Spleen (tissue), 11 donors: ENCODE data around the gene LARP4B. TPM values are rescaled to one million over a fixed set of nuclear protein-coding genes. Genes with fewer than 3 reads are reported as not detected.

ENCODE experiments used
- DNase-seq: peaks from one replicate; pipeline ENCODE4 v3.0.0-alpha.2; 2020
- H3K27ac ChIP-seq, 8 donors: fragments of 200-600 bp; sonication (generic) in 7 of 8; 1 replicate in 4 of 8; 2 replicates in 4 of 8; pipeline versions ENCODE4 v1.5.0 to v1.8.0; 2016 to 2021; ENCODE audit warnings: inconsistent platforms in 4 of 8, mild to moderate bottlenecking in 4 of 8, moderate library complexity in 1 of 8
- H3K27me3 ChIP-seq, 7 donors: fragments of 200-600 bp; sonication (generic) in 6 of 7; replicated peaks in 1 of 7; 1 replicate in 4 of 7; 2 replicates in 3 of 7; pipeline versions ENCODE4 v1.5.0 to v1.8.0; 2016 to 2021; ENCODE audit warnings: inconsistent platforms in 3 of 7, mild to moderate bottlenecking in 1 of 7
- H3K36me3 ChIP-seq, 6 donors: fragments of 200-600 bp; sonication (generic) in 5 of 6; 1 replicate in 4 of 6; 2 replicates in 2 of 6; pipeline versions ENCODE4 v1.5.0 to v1.8.0; 2016 to 2021; ENCODE audit warnings: inconsistent platforms in 2 of 6
- H3K4me1 ChIP-seq, 6 donors: fragments of 200-600 bp; sonication (generic) in 5 of 6; 1 replicate in 3 of 6; 2 replicates in 3 of 6; pipeline versions ENCODE4 v1.5.0 to v1.8.0; 2016 to 2021; ENCODE audit warnings: inconsistent platforms in 3 of 6
- H3K4me3 ChIP-seq, 8 donors: fragments of 200-600 bp; sonication (generic) in 7 of 8; 1 replicate in 4 of 8; 2 replicates in 4 of 8; pipeline versions ENCODE4 v1.5.0 to v1.8.0; 2016 to 2021; ENCODE audit warnings: inconsistent platforms in 4 of 8, mild to moderate bottlenecking in 4 of 8, moderate library complexity in 2 of 8
- H3K9me3 ChIP-seq, 8 donors: fragments of 200-600 bp; sonication (generic) in 7 of 8; 1 replicate in 4 of 8; 2 replicates in 4 of 8; pipeline versions ENCODE4 v1.5.0 to v1.8.0; 2016 to 2021; ENCODE audit warnings: inconsistent platforms in 4 of 8
- CTCF ChIP-seq, 11 experiments: fragments of 200-600 bp in 7 of 11; fragments of 450-650 bp in 4 of 11; sonication (generic) in 4 of 11; IDR thresholded peaks in 8 of 11; conservative IDR thresholded peaks in 3 of 11; 1 replicate in 7 of 11; 2 replicates in 4 of 11; pipeline versions ENCODE4 v1.4.0 to v1.8.0; 2016 to 2021; ENCODE audit warnings: antibody characterized with exemption in 11 of 11, inconsistent platforms in 4 of 11, mild to moderate bottlenecking in 1 of 11
- POLR2A ChIP-seq, 3 donors: fragments of 450-650 bp; IDR thresholded peaks; one replicate each; pipeline ENCODE4 v1.5.1; 2017; ENCODE audit warnings: antibody characterized with exemption in 3 of 3, mild to moderate bottlenecking in 1 of 3
- POLR2AphosphoS5 ChIP-seq, 3 donors: sonication (generic); formaldehyde crosslinking; IDR thresholded peaks; one replicate each; pipeline ENCODE4 v1.5.1; 2017; ENCODE audit warnings: antibody characterized with exemption in 3 of 3
- whole genome bisulfite sequencing, 5 donors: extraction: QIAGEN DNeasy Blood & Tissue Kit in 3 of 5; methylation state at CpG; one replicate each; pipeline versions ENCODE4 v1.1.5 to v1.1.7; 2013 to 2018; 5-methylcytosine and 5-hydroxymethylcytosine counted together
- intact Hi-C: fragments of 100-400 bp; cut with DNase I; formaldehyde crosslinking; loops from one replicate; pipeline ENCODE4 v1.15.0; 2023; ENCODE audit warnings: low total_unique reads
- polyA plus RNA-seq, 3 donors: library from polyadenylated mRNA; stranded (reverse); fragments of 200-250 nt; gene quantifications; one replicate each; pipeline ENCODE4 v1.2.1, GENCODE V29; 2013
- total RNA-seq, 7 donors: library from RNA; depleted of rRNA in 3 of 7; stranded (reverse); fragments of >200 nt in 3 of 7; fragmentation: NEBNext Ultra II Directional in 4 of 7; extraction: Animal tissue kit (Norgen Biotek cat#: 25700) in 4 of 7; gene quantifications; one replicate each; pipeline versions ENCODE4 v1.1.0 to v1.2.1, GENCODE V29; 2016 to 2021
- donor health status: healthy with polysubstance abuse.
- donor health status: DM: no; HTN: no; CAD: no; lungs with moderate emphysema.
- donor health status: DM: no; HTN: no; CAD: no.
- donor health status: Bipolar disorder and iron deficiency.
- donor health status: healthy.
- donor health status: DM: no; HTN: no; CAD: no.
- donor health status: DM: yes; HTN: yes; CAD: no.

Gene LARP4B
- total and polyA plus RNA-seq, 10 donors, result 12.7 to 163 (median 88.7) TPM

DNA sequence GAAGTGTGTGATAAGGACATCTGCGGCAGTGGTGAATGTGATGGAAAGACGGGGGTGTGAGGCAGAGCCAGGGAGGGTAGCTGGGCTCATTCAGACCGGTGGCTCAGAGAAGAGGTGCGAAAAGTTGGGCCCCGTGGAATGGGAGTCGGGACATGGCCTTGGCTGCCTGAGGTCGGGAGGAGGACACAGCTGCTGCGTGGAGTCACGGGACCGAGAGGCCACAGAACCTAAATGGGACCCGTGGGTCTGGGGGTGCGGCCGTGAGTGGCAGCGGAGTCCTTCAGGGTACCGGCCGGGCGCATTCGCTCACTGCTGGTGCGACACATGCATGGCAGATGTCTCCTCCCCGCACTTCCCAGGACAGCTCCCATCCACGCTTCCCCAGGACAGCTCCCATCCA lies 22.9 kb upstream of the LARP4B start:
- Histone ChIP-seq H3K36me3 (no peaks in the 10 kb centered on the region), H3K9me3 (no peaks in the 10 kb centered on the region), H3K4me3 (no peak overlapping the region), H3K27ac (no peak overlapping the region), H3K27me3 (peaks cover 0 to 6% (median 0%) of the 10 kb centered on the region in 7 donors), H3K4me1 (peaks cover 0 to 9% (median 0%) of the 10 kb centered on the region in 6 donors)
- intact Hi-C loops, result no loop called here
- DNase-seq, result no peak
- 89 to 95% (median 94%) methylated on average over 13 to 21 of the region's 21 CpGs for WGBS, 5 donors
- TF ChIP-seq POLR2A (IDR thresholded peaks at IDR 0.05) (no peak), CTCF (IDR thresholded peaks at IDR 0.05 in 8 of 11, conservative IDR thresholded peaks at IDR 0.05 in 3 of 11) (no peak), POLR2AphosphoS5 (IDR thresholded peaks at IDR 0.05) (no peak)

DNA sequence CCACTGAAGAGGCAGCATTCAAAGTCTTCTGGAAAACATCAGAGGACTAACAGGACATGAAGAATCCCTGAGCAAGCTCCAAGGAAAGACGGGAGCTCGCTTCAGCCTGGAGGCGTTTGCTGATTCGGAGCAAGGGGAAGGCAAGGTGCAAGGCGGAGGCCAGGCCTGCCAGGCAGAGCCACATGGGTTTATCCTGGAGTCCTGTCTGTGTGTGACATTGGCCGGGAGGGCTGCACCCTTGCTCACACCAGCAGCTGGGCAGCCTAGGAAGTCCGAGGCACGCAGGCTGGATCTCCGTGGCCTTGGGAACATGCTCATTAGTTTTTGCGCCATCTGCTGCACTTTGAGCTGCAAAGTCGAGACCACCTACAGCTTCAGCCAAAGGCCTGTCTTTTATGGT lies 22.3 kb upstream of the LARP4B start:
- no peaks in the 10 kb centered on the region for H3K36me3 ChIP-seq
- intact Hi-C loops, result no loop called here
- 88 to 93% (median 92%) methylated on average over 7 to 11 of the region's 11 CpGs for WGBS, 5 donors
- no peaks in the 10 kb centered on the region for H3K9me3 ChIP-seq
- DNase-seq, result no peak
- peaks cover 0 to 6% (median 0%) of the 10 kb centered on the region in 7 donors for H3K27me3 ChIP-seq
- TF ChIP-seq POLR2AphosphoS5 (IDR thresholded peaks at IDR 0.05), result no peak
- no peak for TF ChIP-seq POLR2A (IDR thresholded peaks at IDR 0.05)
- TF ChIP-seq CTCF (IDR thresholded peaks at IDR 0.05 in 8 of 11, conservative IDR thresholded peaks at IDR 0.05 in 3 of 11), result no peak
- peaks cover 0 to 9% (median 0%) of the 10 kb centered on the region in 6 donors for H3K4me1 ChIP-seq
- H3K27ac ChIP-seq, result no peak overlapping the region
- H3K4me3 ChIP-seq, result no peak overlapping the region

- H3K4me3 ChIP-seq, result no peak overlapping the region
- WGBS, 5 donors, result 66 to 81% (median 76%) methylated on average over 9 of the region's 9 CpGs
- no peaks in the 10 kb centered on the region for H3K36me3 ChIP-seq
- DNase-seq, result no peak
- intact Hi-C loops, result no loop called here
- peaks cover under 1 to 8% (median 6%) of the 10 kb centered on the region in 6 donors for H3K4me1 ChIP-seq
- TF ChIP-seq CTCF (IDR thresholded peaks at IDR 0.05 in 8 of 11, conservative IDR thresholded peaks at IDR 0.05 in 3 of 11) (no peak), POLR2A (IDR thresholded peaks at IDR 0.05) (no peak), POLR2AphosphoS5 (IDR thresholded peaks at IDR 0.05) (no peak)
- H3K27me3 ChIP-seq, result peaks cover 0 to 6% (median 0%) of the 10 kb centered on the region in 7 donors
- H3K9me3 ChIP-seq, result no peaks in the 10 kb centered on the region
- H3K27ac ChIP-seq, result no peak overlapping the region
Observed at GRCh38 chr10:949446-949845, 17.9 kb upstream of the LARP4B start.

GRCh38 chr10:948347-948746 lies 16.8 kb upstream of the LARP4B start:
- peaks cover 6 to 18% (median 16%) of the 10 kb centered on the region in 6 donors for H3K4me1 ChIP-seq
- H3K4me3 ChIP-seq, result no peak overlapping the region
- TF ChIP-seq POLR2A (IDR thresholded peaks at IDR 0.05) (no peak), CTCF (IDR thresholded peaks at IDR 0.05 in 8 of 11, conservative IDR thresholded peaks at IDR 0.05 in 3 of 11) (no peak), POLR2AphosphoS5 (IDR thresholded peaks at IDR 0.05) (no peak)
- no peaks in the 10 kb centered on the region for H3K36me3 ChIP-seq
- no peak for DNase-seq
- intact Hi-C loops, result no loop called here
- H3K27me3 ChIP-seq, result peaks cover 0 to 6% (median 0%) of the 10 kb centered on the region in 7 donors
- WGBS, 5 donors, result 89 to 98% (median 96%) methylated on average over 10 of the region's 10 CpGs
- no peak overlapping the region for H3K27ac ChIP-seq
- H3K9me3 ChIP-seq, result no peaks in the 10 kb centered on the region
